GM21528 (cell line): ENCODE data around the gene ETFBKMT.
"Not testable (repeated sequence)": the region's sequence is repeated elsewhere in the genome, so short reads cannot be mapped to it uniquely, and the experiment has no call there.

Experiments used
- ATAC-seq: cut with Tn5 transposase; IDR thresholded peaks from one replicate; pipeline ENCODE4 v1.9.1; 2021; ENCODE audit warnings: mild to moderate bottlenecking, moderate library complexity; ENCODE audit not compliant: unreplicated experiment, low FRiP score

Gene ETFBKMT

DNA sequence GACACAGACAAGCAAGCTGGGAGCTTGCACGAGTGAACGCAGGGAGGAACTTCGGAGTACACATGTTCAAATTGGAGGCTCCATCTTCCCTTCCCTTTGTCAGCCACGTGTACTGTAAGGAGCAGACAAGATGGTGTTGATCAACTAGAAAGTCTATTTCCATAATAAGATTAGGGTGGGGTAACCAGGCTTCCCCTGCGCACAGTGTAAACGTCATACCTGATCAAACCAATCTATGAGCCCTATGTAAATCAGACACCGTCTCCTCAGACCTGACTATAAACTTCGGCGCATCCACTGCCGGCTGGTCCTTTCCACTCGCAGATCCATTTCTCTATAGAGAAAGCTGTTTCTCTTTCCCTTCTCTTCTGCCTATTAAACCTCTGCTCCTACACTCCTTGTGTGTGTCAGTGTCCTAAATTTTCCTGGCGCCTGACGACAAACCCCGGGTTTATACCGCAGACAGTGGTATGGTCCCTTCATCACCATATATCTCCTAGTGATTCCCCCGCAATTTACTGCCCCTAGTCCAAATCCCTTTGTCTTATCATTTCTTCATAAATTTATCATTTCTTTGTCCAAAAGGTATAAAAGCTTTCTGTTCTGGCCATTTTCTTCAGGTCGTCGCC lies 7.5 kb upstream of the ETFBKMT start:
- no peak for ATAC-seq

DNA sequence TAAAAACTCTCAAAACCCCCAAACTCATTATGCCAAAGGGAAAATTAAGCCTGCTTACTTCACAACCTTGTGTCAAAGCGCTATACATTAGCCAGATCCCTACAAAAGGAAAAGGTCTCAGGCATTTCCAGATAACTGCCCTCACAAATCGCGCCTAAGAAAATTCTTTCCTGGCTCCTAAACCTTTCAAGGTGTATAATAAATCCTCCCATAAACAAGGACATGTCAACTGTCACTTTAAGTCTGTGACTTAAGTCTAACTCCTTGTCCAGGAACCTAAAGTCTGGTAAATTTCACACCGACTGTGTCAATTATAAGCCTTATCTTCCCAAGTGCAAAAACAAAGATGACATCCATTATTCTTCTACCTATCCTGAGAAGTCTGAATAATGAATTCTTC lies 4.3 kb upstream of the ETFBKMT start:
- no peak for ATAC-seq

DNA sequence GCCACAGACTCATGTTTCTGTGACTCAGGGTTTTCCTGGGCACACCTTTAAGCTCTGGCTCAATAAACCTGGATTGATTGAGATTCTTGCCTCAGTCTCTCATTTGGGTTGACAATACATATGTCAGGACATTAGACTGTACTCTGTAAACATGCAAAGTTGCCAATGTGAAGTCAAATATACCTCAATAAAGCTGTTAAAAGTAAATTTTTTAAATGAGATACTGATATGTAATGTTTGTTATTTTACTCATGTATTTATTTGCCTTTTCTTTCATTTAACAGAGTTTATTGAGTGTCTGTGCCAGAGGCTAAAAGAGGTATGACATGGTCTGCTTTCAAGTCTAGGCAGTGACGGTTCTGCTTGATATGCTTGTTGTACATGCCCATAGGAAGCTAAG lies 3.7 kb upstream of the ETFBKMT start:
- no peak for ATAC-seq

DNA sequence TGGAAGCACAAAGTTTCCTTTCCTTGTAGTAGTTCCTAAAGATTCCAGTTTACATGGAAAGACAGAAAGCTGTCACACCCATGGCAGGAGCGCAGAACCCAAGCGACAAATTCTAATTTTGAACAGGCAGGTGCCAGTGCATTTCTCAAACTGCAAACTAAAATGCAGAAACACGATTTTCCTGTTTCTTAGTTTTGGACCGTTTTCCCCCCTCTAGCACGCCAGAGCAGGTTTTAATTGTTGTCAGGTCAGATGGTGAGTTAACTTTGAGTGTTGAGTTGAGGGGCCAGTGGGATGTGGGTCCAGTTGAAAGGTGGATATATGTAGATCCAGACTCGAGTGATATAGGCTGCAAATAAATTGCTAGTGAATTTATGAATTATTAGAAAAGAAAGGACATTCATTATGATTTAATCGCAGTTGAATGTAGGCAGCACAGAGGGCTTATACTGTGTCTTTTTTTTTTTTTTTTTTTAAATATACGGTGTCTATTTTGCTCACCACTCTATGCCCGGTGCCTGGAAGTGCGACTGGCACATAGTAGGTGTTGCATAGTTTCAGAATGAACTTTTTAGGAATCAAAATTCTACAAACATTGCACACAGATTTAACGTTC lies 909 bp upstream of the ETFBKMT start:
- peak; percentile 3 for ATAC-seq

DNA sequence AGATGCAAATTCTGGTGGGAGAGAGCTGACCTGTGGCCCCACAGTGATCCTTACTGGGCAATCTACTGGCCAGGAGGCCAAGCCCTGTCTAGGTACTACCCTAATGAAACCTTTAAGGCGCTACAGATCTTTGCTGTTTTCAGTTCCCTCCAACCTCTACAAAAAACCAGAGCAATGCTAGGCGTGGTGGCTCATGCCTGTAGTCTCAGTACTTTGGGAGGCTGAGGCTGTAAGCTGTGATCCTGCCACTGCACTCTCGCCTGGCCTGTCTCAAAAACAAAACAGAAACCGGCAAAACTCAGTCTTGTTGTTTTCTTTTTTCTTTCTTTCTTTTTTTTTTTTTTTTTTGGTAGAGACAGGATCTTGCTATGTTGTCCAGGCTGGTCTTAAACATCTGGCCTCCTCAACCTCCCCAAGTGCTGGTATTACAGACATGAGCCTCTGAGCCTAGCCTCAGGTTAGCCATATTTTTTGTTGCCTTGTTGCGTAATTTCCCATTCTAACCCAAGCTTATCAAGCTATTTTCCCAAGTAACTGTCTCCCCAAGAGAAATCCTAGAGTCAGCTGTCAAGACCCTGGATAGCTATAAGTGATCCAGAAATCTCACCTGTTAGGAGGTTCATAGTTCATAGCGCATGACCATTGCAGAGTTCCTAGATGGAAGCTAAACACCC lies 2.8 kb downstream of the ETFBKMT start:
- no peak for ATAC-seq

DNA sequence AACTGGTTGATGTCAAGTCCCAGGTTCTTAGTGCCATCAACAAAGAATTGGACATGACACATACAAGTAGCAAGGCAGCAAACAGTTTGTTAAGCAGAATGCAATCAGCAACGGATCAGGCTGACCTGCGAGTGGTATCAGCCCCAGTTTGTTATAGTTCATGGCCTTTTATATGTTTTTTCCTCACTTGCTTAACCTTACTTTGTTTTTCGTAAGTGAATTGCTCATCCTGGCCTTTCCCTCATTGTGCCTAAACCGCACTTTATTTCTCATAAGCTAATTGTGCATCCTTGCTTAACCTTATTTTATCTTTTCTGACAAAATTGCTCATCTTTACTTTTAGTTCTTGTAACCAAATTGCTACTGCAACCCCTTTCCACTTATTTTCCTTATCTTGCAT lies 4.1 kb downstream of the ETFBKMT start:
- no peak for ATAC-seq

DNA sequence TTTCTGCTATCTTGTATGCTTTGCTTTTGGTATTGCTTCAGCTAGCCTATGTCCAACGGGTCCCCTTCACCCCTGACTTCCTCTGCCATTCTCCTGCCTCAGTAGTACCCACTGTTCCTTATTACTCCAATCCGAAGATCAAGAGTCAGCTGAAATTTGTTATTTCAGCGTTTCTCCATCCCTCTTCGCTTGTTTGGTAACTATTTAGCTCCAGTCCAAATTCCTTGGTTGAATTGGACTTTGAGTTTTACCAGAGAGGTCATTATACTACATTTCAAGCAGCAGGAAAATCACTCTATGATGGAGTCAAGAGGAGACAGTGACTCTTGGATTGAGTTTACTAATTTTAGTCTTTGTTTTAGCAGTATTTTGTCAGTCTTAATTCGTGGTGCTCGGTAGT lies 4.5 kb downstream of the ETFBKMT start:
- no peak for ATAC-seq

DNA sequence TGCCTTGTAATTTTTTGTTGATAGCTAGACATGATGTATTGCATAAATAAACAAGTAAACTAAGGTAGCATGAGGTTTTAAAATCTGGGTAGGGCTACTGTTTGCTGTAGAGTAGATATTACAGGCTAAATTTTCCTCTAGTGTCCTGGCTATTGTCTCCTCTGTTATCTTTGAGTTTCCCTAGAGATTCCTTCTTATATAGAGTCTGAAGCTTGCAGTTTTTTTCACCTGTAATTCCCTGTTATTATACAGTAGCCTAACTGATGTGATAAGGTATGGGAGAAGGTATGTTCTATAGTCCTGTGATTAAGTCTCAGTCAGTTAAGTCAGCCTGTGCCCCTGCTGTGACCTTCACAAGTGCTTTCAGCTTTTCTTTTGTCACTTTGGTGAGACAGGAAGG lies 9.5 kb downstream of the ETFBKMT start:
- no peak for ATAC-seq

DNA sequence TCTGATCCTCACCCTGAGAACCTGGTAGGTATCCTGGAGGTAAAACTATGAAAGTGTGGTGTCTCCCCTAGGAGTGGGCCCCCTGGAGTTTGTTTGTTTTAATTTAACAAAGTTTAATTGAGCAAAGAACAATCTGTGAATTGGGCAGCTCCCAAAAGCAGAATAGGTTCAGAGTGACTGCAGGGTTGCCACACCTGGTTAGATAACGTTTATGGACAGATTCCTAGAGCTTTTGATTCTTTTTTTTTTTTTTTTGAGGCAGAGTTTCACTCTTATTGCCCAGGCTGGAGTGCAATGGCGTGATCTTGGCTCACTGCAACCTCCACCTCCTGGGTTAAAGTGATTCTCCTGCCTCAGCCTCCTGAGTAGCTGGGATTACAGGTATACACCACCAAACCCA lies 10.1 kb downstream of the ETFBKMT start:
- ATAC-seq = not testable (repeated sequence)

DNA sequence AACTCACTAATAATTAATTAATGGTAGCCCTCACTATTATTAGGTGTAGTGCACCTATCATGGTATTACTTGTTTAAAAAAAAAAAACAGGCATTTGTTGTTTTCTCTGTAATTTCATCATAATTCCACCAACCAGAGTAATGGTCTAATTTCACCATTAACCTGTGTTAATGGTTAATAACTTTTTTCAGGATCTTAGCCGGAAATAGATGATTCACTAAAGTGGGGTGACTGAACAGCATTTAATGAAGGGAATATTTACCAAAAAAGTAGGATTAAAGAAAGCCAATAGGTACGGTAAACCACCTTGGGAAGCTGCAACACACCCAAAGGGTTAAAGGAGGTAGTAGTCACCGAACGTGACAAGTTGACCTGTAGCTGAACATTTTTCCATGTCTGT lies 13.0 kb downstream of the ETFBKMT start:
- ATAC-seq = no peak

DNA sequence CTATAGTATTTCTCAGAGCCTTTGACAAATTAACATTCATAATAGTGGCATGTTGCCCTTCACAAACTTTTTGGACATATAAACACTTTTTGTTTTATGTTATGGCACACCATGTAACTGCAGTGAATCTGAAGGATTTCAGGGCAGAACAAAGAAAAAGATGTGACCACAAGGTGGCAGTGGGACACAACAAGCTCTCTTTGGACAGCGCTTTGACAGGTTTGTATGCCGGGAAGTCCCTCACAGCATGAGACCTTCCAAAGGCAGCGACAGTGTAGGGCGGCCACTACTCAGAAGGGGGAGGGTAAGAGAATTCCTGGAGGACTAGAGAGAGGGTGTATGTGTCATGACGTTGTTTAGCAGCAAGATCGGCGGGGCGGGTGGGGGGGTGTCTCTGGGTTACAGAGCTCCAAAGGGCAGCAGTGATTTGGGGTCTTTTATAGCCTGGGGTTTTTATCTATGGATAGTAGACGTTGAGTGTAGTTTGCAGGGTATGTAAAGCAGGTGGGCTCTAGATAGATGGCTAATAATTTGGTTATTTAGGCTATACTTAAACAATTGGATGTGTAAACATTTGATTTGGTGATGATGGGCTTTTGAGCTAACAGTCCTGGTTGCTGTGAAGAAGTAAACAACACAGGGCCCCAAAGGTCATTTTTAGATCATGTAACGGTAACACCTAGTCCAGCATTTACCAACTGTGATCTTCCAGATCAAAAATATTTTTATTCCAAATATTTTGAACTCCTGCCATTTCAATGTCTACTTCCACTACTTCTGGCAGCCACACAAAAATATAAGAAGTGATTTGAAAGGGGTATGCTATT lies 22.9 kb downstream of the ETFBKMT start:
- ATAC-seq = peak; percentile 78

DNA sequence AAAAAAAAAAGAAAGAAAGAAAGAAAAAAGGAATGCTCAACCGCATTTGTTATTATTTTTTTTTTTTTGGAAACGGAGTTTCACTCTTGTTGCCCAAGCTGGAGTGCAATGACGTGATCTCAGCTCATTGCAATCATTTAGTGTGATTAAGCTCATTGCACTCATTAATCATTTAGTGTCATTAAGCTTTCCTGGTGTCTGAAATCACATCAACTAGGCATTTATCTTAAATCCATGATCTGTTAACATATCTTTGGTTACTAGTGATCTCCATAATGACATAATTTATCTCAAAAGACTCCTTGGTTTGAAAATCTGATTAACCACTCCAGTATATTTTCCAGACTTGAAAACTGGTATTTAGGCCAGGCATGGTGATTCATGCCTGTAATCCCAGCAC lies 26.3 kb downstream of the ETFBKMT start:
- no peak for ATAC-seq

DNA sequence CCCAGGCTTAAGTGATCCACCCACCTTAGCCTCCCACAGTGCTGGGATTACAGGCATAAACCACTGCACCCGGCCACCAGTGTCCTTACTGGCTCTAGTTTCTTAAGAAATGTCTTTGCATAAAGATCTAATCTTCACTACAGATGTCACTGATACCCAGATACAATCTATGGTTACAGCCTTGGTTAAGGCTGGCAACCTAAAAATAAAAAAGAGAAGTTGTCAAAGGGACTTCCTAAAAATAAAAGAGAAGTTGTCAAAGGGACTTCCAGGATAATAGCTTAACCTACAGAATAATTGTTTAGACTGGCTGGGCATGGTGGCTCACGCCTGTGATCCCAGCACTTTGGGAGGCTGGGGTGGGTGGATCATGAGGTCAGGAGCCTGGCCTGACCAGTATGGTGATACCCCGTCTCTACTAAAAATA lies 27.6 kb downstream of the ETFBKMT start:
- no peak for ATAC-seq

DNA sequence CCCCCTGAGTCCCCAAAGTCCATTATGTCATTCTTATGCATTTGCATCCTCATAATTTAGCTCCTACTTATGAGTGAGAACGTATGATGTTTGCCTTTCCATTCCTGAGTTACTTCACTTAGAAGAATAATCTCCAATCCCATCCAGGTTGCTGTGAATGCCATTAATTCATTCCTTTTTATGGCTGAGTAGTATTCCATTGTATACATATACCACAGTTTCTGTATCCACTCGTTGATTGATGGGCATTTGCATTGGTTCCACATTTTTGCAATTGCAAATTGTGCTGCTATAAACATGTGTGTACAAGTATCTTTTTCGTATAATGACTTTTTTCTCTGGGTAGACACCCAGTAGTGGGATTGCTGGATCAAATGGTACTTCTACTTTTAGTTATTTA lies 30.4 kb downstream of the ETFBKMT start:
- ATAC-seq = not testable (repeated sequence)

DNA sequence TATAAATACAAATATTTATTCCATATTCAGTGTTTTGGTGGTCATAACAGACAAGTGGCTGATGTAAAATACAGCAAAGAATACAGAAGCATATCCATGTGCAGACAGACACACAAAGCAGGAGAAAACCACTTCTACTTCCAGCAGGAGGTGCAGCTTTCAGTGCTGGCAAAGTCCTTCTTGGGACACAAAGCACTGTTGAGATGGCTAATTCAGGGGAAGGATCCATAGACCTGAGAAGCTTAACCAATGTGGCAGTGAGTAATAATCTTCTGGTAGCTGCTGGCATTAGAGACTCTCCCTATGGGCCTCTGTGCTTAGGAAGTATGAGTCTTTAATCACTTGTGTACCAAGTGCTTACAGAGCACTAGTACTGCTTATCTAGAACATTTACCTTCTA lies 42.6 kb downstream of the ETFBKMT start:
- no peak for ATAC-seq

DNA sequence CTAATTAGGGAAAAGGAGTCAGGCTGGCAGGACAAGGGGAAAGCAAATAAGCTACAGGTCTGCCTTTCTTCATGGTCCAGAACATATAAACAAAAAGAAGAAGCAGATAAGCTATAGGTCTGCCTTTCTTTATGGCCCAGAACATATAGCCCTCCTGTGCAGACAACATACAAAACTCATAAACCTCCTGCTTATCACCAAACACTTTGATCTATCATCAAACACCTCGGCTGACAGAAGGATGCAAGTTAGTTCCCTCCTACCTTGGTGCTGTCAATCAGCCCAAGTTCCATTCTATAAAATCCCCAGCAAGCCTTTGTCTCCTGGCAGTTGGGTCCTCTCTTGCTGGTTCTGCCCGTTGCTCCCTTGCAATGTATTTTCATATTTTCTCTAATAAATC lies 46.1 kb downstream of the ETFBKMT start:
- ATAC-seq = no peak

DNA sequence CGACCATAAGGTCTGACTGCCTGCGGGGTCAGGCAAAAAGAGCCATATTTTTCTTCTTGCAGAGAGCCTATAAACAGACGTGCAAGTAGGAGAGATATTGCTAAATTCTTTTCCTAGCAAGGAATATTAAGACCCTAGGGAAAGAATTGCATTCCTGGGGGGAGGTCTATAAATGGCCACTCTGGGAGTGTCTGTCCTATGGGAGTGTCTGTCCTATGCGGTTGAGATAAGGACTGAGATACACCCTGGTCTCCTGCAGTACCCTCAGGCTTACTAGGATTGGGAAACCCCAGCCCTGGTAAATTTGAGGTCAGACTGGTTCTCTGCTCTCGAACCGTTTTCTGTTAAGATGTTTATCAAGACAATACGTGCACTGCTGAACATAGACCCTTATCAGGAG lies 48.6 kb downstream of the ETFBKMT start:
- ATAC-seq = not testable (repeated sequence)

DNA sequence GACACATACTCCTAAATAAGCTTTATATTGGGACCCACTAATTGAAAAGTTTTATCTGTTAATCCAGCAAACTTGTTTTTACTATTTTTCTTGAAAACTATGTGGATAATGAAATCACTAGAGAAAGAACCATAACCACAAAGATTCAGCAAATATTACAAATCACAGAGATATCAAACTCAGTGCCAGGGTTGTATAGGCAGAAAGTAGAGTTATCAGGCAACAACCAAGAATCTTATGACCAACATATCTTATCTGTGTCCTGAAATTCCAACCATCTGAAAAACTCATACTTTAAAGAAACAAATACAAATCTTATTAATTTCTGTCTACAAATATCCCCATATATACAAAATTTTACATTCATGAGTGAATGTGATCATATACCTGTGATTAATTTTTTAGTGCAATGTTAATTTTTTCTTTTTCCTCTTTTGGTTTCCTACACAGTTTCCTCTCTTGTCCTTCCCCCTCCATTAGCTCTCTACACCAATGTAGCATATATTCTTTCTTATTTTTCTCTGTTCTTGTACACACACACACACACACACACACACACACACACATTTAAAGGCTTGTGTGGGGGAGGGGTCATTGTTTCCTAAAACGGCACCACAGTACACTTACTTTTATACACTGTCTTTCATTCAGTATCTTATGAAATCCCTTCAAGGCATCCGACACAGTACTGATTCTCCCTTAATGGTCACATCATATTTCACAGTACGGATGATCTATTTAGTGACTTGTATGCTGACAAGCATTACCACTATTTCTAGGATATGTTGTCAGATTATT lies 50.7 kb downstream of the ETFBKMT start:
- ATAC-seq = no peak

DNA sequence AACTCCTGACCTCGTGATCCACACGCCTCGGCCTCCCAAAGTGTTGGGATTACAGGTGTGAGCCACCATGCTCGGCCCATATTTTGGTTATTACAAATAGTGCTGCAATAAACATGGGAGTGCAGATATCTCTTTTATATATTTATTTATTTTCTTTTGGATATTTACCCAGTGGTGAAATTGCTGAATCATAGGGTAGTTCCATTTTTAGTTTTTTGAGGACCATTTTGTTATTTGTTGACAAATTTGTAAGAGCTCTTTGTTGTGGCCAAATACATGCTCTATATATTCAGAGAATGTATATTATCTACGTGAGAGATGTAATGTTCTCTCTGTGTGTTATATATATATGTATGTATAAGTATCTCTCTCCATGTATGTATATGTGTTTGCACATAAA lies 53.4 kb downstream of the ETFBKMT start:
- no peak for ATAC-seq
